Measurements from ENCODE around the gene TESMIN.

The TESMIN gene, protein sequence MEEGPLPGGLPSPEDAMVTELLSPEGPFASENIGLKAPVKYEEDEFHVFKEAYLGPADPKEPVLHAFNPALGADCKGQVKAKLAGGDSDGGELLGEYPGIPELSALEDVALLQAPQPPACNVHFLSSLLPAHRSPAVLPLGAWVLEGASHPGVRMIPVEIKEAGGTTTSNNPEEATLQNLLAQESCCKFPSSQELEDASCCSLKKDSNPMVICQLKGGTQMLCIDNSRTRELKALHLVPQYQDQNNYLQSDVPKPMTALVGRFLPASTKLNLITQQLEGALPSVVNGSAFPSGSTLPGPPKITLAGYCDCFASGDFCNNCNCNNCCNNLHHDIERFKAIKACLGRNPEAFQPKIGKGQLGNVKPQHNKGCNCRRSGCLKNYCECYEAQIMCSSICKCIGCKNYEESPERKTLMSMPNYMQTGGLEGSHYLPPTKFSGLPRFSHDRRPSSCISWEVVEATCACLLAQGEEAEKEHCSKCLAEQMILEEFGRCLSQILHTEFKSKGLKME

DNA sequence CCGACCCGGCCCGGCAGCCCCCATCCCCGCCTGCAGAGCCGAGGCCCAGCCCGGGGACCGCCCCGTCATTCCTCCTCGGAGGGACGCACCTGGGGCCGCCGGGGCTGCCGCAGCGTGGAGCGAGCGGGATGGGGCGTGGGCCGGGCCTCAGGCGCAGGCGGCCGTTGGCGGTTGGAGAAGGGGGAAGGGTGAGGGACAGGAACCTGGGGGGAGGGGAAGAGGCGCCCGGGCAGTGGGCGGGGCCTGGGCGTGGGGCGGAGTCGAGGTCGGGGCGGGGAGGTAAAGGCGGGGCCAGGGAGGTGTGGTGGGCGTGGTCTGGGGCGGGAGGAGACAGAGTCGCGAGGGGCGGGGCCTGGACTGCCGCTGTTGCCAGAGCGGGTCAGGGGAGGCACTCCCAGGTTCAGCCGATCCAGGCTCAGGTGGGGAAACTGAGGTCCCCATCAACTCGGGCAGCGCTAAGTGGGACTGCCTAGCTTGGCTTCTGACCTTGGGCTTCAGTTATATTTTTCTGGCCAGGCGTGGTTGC, at the start of gene TESMIN:
TSS of gene TESMIN (minus strand) at position 190 of the 526 bp plus-strand sequence. CDS start 860 bp downstream, outside the sequence.
- FAIRE-seq, result no peak

DNA sequence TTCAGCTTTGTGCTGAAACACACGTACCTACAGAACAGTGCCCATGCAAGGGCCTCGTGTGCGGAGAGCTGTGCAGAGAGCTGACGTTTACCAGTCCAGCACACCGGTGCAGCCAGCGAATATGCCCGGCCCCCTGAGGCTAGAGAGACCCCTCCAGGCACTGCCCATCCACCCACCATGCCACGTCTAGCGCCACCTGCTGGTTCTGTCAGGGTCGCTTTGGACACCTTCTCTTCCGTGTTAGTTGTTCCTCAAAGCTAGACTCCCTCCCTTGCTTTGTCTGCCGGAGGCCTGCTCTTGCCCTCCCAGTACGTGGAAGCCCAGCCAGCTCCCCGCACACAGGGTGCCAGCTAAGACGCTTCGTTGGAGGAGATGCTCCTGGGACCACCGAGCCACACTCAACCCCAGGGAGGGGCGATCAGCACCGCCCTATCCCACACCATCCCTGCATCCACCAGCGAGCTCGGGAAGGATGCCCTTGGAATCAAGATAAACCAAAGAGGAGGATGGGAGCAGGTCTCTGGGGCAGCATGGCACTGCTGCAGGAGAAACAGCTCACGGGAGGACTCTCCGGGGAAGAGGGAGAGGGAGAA, 47.0 kb upstream of the TESMIN start:
- no peak for FAIRE-seq

DNA sequence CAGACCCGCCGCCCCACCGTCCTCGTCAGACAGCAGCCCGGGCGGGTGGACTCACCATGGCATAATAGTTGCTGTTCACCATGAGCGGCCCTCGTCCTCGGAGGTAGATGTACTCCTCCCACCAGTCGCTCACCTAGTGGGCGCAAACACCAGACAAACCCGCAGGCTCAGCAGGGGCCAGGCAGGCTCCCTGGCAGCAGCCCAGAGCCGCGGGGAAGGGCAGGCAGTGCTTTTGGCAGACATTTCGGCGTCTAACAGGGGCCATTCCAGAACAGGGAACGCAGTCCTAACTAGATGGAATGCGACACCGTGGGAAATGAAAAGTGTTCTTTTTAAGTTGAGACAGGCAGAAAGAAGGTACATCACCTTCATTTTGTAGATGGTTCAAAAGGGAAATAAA, 45.5 kb upstream of the TESMIN start:
- FAIRE-seq, result no peak

DNA sequence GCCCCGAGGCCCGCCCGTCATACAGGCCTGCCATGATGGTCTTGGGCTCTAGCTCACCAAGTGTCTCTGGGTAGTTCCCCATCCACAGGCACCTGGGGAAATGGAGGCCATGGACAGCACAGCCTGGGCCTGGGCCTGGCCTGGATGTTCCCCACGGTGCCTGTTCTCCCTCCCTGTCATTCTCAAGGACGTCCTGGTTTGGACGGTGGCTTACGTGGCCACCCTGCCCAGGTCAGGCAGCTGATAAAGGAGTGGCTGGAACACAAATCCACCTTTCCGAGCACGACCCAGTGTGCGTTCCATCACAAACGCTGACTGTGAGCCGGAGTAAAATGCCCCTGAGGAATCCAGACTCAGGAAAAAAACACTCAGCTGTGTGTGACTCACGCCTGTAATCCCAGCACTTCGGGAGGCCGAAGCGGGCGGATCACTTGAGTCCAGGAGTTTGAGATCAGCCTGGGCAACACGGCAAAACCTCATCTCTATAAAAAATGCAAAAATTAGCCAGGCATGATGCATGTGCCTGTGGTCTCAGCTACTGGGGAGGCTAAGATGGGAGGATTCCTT, 41.2 kb upstream of the TESMIN start:
- FAIRE-seq, result no peak

DNA sequence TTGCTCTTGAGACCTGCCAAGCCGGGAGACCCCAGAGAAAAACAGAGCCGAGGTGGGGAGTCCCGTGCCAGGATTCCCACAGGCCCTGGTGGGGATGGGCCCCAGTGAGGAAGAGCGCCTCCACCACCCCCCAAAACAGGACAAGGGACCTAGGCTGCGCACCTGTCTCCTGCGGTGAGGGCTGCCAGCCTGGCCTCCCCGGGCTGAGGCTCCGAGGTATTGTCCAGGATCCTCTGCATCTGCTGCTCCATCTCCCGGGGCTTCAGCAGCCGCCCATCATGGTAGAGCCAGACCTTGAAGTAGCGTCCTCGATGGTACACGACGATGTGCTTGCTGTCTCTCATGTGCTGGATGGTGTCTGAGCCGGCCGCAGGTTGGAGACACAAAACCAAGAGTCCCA, 33.3 kb upstream of the TESMIN start:
- no peak for FAIRE-seq

DNA sequence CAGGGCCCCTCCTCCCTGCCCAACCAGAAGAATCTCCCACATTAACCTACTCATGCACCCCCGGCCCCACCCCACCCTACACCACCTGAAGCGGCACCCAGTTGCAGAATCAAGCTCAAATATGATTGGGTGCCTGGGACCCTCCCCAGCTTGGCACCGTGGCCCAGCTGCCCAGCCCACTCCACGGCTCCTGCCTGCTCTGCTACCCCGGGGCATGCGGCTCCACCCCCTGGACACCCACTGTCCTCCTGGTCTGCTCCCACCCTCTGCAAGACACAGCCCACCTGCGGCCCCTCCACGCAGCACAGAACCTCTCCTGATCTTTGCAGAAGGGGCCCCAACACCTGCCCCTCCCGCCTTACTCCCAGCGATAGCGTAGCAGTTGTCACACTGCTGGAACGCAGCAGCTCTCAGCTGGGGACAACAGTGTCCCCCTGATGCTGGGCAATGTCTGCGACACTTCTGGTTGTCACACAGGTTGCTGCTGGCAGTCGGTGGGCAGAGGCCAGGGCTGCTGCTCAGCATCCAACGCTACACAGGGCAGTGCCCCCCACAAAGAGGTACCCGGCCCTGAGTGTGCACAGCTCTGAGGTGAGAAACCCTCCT, 32.0 kb upstream of the TESMIN start:
- FAIRE-seq, result no peak

DNA sequence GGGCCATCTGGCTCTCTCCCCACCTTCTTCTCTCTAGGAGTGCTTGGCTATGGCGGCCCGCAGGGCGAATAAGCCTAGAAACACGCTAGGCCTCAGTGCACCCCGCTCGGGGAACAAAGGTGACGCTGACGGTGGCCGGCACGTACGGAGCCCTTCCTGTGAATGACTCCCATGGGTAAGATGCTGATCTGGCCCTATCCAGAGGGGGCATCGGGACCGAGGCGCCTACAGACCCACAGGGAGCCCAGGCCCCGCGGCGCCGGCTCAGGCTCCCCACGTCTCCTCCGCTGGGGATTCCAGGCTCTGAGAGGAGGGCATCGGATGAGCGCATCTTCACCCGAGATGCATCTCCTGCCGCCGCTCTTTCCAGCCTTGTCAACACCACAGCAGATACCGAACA, 31.4 kb upstream of the TESMIN start:
- no peak for FAIRE-seq

DNA sequence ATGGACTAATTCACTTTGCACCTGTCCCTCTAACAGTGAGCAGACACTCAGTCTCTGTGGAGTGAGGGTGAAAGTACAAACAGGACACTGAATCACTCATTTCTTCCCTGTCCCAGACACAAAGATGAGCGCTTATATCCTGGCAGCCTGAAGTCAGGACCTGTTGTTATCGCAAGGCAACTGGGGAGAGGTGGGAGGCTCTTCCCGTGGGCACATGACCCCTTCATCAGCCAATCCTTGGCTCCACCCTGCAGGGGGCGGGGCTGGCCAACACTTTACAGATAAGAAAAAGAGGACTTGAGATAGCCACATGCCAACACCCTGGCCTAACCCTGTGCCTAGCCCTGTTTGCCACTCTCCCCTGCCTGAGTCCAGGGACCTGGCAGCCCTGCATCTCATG, 29.5 kb upstream of the TESMIN start:
- FAIRE-seq, result no peak

DNA sequence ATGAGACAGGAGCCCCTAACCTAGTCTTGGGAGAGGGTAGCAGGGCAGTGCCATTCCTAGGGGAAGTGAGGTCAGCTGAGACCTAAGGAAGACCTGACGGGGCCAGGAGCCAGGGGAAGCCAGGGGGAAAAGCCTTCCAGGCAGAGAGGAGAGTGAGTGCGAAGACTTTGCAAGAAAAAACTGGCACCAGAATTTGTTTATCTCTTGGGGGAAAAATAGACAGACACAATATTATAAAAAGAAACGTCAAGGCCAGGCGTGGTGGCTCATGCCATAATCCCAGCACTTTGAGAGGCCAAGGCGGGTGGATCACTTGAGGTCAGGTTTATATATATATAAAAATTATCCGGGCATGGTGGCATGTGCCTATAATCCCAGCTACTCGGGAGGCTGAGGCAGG, 26.9 kb upstream of the TESMIN start:
- no peak for FAIRE-seq

DNA sequence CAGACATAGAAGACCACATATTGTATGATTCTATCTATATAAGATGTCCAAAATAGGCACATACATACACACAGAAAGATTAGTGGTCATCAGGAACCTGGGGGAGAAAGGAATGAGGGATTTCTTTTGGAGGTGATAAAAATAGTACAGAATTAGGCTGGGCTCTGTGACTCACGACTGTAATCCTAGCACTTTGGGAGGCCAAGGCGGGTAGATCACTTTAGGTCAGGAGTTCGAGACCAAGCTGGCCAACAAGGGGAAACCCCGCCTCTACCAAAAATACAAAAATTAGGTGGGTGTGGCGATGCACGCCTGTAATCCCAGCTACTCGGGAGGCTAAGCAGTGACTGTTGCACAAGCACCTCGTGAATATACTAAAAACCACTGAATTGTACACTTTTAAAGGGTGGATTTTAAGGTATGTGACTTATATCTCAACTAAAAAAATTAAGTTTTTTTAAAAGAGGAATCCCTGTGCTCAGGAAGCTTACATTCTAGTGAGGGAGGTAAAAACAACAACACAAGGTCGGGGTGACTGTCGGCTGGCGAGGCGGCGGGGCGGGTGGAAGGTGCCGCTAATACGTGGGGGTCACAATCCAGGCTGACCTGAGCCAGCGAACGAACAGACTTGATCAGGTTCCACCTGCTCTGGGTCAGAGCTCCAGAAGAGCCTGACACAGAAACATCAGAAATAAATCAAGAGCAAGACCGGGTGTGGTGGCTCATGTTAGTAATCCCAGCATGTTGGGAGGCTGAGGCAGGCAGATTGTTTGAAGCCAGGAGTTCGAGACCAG, 25.3 kb upstream of the TESMIN start:
- no peak for FAIRE-seq

DNA sequence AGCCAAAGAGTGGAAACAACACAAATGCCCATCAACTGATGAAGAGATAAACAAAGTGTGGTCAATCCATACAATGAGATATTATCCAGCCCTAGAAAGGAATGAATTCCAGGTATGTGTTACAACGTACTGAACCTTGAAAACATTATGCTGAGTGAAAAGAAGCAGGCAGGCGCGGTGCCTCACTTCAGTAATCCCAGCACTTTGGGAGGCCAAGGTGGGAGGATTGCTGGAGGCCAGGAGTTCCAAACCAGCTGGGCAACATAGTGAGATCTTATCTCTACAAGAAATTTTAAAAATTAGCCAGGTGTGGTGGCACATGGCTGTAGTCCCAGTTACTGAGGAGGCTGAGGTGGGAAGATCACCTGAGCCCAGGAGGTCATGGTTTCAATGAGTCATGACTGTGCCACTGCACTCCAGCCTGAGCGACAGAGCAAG, 24.6 kb upstream of the TESMIN start:
- no peak for FAIRE-seq

DNA sequence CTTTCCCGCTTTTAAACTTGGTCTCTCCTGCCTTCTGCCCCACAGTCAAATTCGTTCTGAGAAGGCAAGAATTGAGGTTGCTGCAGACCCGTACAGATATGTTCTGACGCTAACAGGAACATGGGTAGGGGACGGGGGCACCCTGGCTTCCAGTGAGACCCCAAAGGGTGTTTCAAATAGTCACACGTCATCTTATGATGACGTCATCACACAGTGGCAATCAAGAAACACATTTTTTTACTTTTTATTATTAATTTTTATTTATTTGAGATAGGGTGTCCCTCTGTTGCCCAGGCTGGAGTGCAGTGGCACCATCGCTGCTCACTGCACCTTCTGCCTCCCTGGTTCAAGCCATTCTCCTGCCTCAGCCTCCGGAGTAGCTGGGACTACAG, 22.9 kb upstream of the TESMIN start:
- no peak for FAIRE-seq

DNA sequence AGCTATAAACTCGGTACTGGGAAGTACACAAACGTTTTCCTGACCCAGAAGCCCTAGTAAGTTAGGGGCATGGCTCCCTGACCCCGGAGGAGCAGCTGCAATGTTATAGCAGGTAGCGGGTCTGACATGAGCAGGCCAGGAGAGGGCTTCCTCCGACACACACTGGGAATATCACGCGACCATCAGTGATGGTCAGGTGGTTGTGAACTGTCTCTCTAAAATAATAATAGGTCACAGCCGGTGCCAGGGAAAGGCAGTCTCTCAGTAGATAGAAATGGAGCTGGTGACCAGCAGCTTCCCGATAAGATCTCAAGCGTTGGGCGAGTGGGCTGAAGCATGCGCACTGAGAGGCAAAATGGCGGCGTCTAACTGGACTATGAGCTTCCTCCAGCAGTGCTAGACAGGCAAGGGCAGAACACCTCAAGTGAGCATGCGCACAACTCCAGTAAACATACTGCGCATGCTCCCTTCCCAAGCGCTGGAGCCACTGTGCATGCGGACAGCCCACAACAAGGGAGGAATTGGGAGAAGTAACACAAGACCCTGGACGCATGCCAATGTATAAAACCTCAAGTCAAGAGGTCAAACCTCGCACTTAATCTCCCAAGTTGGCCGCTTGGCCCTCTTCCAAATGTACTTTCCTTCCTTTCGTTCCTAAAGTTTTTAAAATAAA, 22.3 kb upstream of the TESMIN start:
- FAIRE-seq, result no peak

DNA sequence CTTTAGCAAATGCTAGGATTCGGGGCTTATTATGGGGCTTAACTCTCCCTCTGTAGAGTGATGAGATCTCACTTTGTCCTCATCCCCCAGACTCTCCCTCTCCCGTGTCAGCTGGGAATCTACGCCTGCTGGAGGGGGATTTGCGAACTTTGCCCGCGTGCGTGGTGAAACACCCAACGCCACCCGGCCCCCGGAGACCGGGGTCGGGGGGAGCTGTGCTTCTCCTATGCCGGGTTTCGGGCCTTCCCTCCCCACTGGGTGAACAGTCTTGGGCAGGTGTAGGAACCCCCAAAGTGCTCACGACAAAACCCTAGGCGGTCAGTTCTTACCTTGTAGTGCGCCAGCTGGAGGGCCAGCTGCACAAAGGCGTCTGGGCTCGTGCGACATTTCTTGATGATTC, 21.6 kb upstream of the TESMIN start:
- FAIRE-seq, result no peak

DNA sequence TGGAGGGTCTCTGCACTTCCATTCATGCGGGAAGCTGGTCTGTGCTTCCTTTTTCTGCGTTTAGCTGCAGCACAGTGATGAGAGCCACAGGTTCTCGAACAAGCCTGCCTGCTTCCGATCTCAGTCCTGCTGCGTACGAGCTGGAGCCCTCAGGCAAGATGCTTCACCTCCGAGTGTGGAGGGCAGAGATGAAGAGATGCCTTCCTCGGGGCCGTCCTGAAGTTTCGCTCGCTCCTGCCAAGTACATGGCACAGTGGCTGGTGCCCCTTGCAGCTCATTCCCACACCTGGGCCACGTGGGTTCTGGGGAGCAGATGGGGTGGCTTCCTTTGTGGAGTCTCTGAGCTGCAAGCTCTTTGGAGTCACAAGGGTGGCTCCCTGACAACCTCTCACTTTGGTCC, 19.5 kb upstream of the TESMIN start:
- FAIRE-seq, result no peak

DNA sequence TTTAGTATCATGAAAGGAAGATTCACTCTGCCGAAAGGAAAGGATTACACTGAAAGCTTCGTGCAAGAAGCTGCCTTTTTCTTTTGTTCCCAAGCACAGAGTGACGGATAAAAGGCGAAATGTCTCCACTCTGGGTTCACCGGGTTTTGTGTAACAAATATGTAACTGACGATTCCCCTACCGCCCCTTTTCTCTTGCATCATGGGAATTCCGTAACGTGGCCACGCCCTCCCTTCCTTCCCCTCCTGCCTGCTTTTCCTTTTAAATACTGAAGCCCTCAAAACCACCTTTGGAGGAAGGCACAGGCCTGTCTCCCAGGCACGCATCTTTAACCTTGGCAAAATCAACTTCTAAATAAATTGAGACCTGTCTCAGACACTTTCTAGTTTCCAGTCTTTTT, 16.4 kb upstream of the TESMIN start:
- FAIRE-seq, result no peak

DNA sequence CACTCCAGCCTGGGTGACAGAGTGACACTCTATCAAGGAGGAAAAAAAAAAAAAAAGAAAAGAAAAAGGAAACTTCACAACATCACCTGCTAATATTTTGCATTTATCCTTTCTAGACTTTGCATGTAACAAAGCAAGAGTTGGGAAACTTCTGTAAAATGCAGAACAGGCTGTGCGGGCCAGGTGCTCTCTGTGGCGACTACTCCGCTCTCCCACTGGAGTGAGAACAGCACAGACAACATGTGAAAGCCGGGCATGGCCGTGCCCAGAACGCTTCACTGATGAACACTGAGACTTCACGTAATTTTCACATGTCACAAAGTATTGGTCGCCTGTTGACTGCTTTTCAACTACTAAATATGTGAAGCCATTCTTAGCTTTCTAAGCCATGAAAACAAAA, 15.5 kb upstream of the TESMIN start:
- no peak for FAIRE-seq

DNA sequence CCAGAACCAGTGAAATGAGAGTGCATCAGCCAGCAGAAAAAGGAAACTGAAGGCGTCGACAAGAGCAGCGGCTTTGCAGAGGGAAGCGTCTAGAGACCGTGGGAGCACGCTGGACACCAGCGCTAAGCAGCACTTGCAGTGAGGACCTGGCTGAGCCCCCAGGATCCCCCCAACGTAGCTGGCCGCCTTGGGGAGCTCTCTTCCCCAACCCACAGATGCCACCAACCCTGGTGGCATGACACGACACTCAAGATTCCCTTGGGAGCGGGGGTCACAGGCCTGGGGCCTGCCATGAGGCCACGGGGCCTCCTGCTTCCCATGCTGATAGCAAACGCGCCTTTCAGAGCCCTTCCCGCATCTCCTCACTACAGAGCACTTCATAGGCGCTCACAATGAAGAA, 13.4 kb upstream of the TESMIN start:
- no peak for FAIRE-seq

DNA sequence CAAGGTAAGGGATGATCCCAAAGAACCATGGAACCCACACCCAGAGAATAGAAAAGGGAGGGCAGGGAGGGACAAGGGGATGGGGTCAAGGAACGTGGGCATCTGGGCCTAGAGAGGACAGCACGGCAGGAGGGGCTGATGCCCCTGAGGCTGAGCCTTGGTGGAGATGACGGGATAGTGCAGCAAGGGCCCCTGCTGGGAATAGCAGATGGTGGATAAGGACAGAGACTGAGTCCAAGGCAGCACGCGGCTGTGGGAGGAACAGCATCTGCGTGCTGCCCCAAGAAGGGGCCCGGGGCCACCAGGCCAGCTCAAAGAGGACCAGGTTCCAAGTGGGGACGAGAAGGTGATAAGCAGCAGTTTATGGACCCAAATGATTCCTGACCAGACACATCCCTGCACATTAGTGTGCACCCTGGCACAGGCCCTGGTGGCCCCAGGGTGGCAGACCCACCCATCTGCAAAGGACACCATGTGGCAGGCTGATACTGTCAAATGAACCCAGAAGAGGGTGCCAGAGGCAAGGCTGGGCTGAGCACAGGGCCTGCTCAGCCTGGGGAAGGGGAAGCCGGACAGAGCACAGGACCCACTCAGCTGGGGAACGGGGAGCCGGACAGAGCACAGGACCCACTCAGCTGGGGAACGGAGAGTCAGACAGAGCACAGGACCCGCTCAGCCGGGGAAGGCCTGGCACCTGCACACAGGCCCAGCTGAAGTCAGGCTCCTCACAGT, 12.8 kb upstream of the TESMIN start:
- no peak for FAIRE-seq

DNA sequence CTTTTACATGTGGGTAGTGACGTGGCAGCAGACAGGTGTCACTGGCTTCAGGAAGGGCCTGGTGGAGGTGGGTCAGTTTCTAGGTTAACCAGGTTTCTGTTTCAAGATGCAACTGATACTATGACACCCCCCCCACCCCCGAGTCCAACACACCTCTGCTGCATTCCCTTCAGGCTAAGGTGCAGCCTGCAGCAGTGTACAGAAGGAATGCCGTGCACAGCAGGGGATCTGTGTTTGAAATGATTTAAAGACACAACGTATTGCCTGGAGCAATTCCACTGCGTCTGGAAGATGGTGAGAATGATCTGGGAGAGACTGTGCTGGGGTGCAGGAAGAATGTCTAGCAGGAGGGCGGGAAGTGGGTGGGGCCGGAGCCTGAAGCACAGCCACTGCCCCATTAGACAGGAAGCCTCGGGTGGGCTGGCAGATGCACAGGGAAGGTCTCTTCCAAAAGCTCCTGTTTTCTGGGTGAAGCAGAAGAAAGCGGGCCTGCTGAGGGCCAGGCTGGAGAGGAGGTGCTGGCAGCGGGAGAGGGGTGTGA, 11.9 kb upstream of the TESMIN start:
- FAIRE-seq, result no peak

DNA sequence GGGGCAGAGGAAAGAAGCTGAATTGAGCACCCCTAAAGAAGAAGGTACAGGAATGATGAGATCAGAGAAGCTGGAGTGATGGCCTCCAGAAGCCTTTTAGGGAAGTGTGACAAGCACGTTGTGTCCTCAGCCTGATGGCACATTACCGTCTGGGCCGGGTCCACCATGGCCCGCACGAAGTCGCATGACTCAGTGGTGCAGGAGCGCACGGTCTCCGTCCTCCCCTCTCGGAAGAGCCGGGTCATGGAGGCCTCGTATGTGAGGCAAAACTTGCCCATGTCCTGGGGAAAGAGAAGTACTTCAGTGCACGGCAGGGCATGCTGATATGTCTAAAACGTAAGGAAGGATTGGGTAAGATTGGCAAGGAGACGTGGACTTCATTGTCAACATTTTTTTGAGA, 11.2 kb upstream of the TESMIN start:
- FAIRE-seq, result no peak

Data from G401.6 (cell line).